Mesenchymal stem cell (in vitro differentiated cells and primary cell): ENCODE results near the gene ANKFY1.

Source experiments
- DNase-seq: peaks from one replicate; pipeline ENCODE4 v3.0.0-alpha.2; 2013
- H2AFZ ChIP-seq: one replicate; pipeline ENCODE4 v1.6.1; 2013; ENCODE audit warnings: low read depth, mild to moderate bottlenecking, control low read depth, inconsistent platforms, low read length, moderate library complexity
- H2AK5ac ChIP-seq: 2 replicates; pipeline ENCODE4 v1.6.1; 2013; ENCODE audit warnings: low read length, moderate library complexity, mild to moderate bottlenecking, inconsistent platforms; ENCODE audit not compliant: severe bottlenecking
- H2BK120ac ChIP-seq: one replicate; pipeline ENCODE4 v1.6.1; 2013; ENCODE audit warnings: low read depth, mild to moderate bottlenecking, inconsistent platforms, low read length, moderate library complexity
- H2BK12ac ChIP-seq, 2 experiments: one replicate each; pipeline ENCODE4 v1.6.1; 2013; ENCODE audit warnings: inconsistent platforms in 2 of 2, low read length in 2 of 2, mild to moderate bottlenecking in 2 of 2, moderate library complexity in 2 of 2, control low read depth in 1 of 2
- H2BK15ac ChIP-seq: one replicate; pipeline ENCODE4 v1.6.1; 2013; ENCODE audit warnings: mild to moderate bottlenecking, low read depth, inconsistent platforms; ENCODE audit not compliant: poor library complexity, severe bottlenecking
- H2BK5ac ChIP-seq: 2 replicates; pipeline ENCODE4 v1.6.1; 2013; ENCODE audit warnings: low read depth, mild to moderate bottlenecking, low read length, control low read depth, inconsistent platforms; ENCODE audit not compliant: poor library complexity, severe bottlenecking
- H3K14ac ChIP-seq, 2 experiments: one replicate each; pipeline ENCODE4 v1.6.1; 2013; ENCODE audit warnings: inconsistent platforms in 2 of 2, low read length in 2 of 2, control low read depth in 1 of 2, mild to moderate bottlenecking in 1 of 2, moderate library complexity in 1 of 2
- H3K18ac ChIP-seq, 2 experiments: one replicate each; pipeline ENCODE4 v1.6.1; 2013; ENCODE audit warnings: inconsistent platforms in 2 of 2, low read length in 2 of 2, control low read depth in 1 of 2, low read depth in 1 of 2, mild to moderate bottlenecking in 1 of 2
- H3K23ac ChIP-seq, 2 experiments: one replicate each; pipeline ENCODE4 v1.6.1; 2013; ENCODE audit warnings: inconsistent platforms in 2 of 2, low read length in 2 of 2, mild to moderate bottlenecking in 2 of 2, moderate library complexity in 2 of 2, control low read depth in 1 of 2
- H3K27ac ChIP-seq: 2 replicates; pipeline ENCODE4 v1.5.1; 2013; ENCODE audit warnings: mild to moderate bottlenecking, moderate library complexity, low read length, control low read depth, inconsistent platforms; ENCODE audit not compliant: poor library complexity, severe bottlenecking
- H3K27me3 ChIP-seq, 2 experiments: 2 replicates each; pipeline versions ENCODE4 v1.6.1 to v1.7.0; 2013; ENCODE audit warnings: low read length in 2 of 2, mild to moderate bottlenecking in 2 of 2, moderate library complexity in 2 of 2, control low read depth in 1 of 2, inconsistent platforms in 1 of 2; ENCODE audit not compliant: control insufficient read depth in 1 of 2, insufficient read depth in 1 of 2
- H3K36me3 ChIP-seq, 2 experiments: 2 replicates each; pipeline versions ENCODE4 v1.6.1 to v1.7.0; 2013; ENCODE audit warnings: low read length in 2 of 2, control low read depth in 1 of 2, inconsistent platforms in 1 of 2, low read depth in 1 of 2, mild to moderate bottlenecking in 1 of 2; ENCODE audit not compliant: insufficient read depth in 2 of 2, control insufficient read depth in 1 of 2
- H3K4ac ChIP-seq, 2 experiments: one replicate each; pipeline ENCODE4 v1.6.1; 2013; ENCODE audit warnings: inconsistent platforms in 2 of 2, low read length in 2 of 2, mild to moderate bottlenecking in 2 of 2, moderate library complexity in 2 of 2, control low read depth in 1 of 2, low read depth in 1 of 2
- H3K4me1 ChIP-seq: 2 replicates; pipeline ENCODE4 v1.6.1; 2013; ENCODE audit warnings: low read depth, low read length, control low read depth; ENCODE audit not compliant: control insufficient read depth, insufficient read depth
- H3K4me2 ChIP-seq: 2 replicates; pipeline ENCODE4 v1.6.1; 2013; ENCODE audit warnings: low read length, mild to moderate bottlenecking, inconsistent platforms; ENCODE audit not compliant: poor library complexity, severe bottlenecking
- H3K4me3 ChIP-seq, 2 experiments: 2 replicates each; pipeline versions ENCODE4 v1.5.1 to v1.7.0; 2013; ENCODE audit warnings: low read length in 2 of 2, mild to moderate bottlenecking in 2 of 2, control low read depth in 1 of 2, low read depth in 1 of 2; ENCODE audit not compliant: insufficient read depth in 1 of 2
- H3K79me1 ChIP-seq: replicated peaks from 2 replicates; pipeline ENCODE4 v1.6.1; 2013; ENCODE audit warnings: mild to moderate bottlenecking, control low read depth, low read length, inconsistent platforms; ENCODE audit not compliant: poor library complexity, severe bottlenecking
- H3K9ac ChIP-seq: 2 replicates; pipeline ENCODE4 v1.7.0; 2013; ENCODE audit warnings: mild to moderate bottlenecking, low read length, moderate library complexity
- H3K9me3 ChIP-seq: 2 replicates; pipeline ENCODE4 v1.7.0; 2013; ENCODE audit warnings: mild to moderate bottlenecking, low read length; ENCODE audit not compliant: control insufficient read depth
- H4K8ac ChIP-seq: one replicate; pipeline ENCODE4 v1.6.1; 2013; ENCODE audit warnings: inconsistent platforms, mild to moderate bottlenecking, low read length, moderate library complexity
- H4K91ac ChIP-seq: one replicate; pipeline ENCODE4 v1.6.1; 2013; ENCODE audit warnings: mild to moderate bottlenecking, low read length, inconsistent platforms
- WGBS: methylation state at CpG from one replicate; pipeline ENCODE4 v1.1.7; 2013; ENCODE audit warnings: mixed read lengths; 5-methylcytosine and 5-hydroxymethylcytosine counted together

ANKFY1 gene

DNA sequence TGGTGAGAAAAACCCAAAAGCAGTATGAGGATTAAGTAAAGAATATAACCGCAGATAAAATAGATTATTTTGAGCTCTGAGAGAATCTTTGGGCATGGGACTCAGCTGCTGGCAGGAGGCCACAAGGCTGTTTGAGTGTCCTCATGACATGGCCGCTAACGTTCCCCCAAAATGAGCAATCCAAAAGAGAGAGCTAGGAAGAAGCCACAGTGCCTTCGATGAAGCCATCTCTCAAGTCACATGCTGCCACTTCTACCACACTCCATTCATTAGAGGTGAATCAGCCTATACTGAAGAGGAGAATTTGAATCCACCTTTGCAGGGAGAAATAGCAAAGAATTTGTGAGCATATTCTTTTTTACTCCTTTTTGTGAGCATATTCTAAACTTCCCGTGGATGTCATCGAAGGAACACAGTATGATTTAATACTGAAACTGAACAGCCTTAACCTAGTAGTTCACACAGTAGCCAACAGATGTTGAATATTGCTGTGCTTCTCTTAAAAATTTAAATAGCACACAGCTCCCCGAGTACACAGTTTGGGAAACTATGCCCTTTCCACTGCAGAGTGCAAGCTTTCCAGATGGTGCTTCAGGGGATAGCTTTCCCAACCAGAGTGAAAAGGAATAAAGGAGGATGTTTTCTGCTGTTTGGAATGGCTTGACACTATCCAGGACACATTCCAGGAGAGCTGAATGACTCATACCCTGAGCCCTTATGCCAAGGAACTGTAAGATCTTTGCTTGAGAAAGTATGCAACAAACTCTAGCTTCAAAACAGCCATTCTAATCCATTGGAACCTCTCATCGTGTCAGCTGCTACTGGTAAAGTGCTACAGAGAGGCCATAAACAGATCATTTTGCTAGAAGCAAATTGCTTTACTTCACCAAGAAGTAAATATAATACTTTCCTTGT lies 33.9 kb downstream of the ANKFY1 start:
- H3K18ac ChIP-seq, result peak overlapping the region; percentile 93 to 94
- peak overlapping the region in 1 of 2 experiments; percentile 59 for H3K4me3 ChIP-seq
- 40% methylated on average over 6 of the region's 8 CpGs for WGBS
- DNase-seq, result peak; percentile 99
- H2BK120ac ChIP-seq, result peak overlapping the region; percentile 71
- H3K4me2 ChIP-seq, result no peak overlapping the region
- H4K91ac ChIP-seq, result peak overlapping the region; percentile 93
- H3K9ac ChIP-seq, result peak overlapping the region; percentile 83
- peak overlapping the region in 1 of 2 experiments; percentile 75 for H3K14ac ChIP-seq
- H2BK5ac ChIP-seq, result peak overlapping the region; percentile 24
- peak overlapping the region in 1 of 2 experiments; percentile 82 for H2BK12ac ChIP-seq
- peaks cover 9% of the 10 kb centered on the region for H3K4me1 ChIP-seq
- H3K23ac ChIP-seq, result no peak overlapping the region
- H3K27ac ChIP-seq, result peak overlapping the region; percentile 69
- H3K9me3 ChIP-seq, result no peaks in the 10 kb centered on the region
- peak overlapping the region; percentile 46 to 60 for H3K4ac ChIP-seq
- H3K79me1 ChIP-seq, result peaks cover 20% of the 10 kb centered on the region
- H2BK15ac ChIP-seq, result no peak overlapping the region
- peak overlapping the region; percentile 27 for H4K8ac ChIP-seq
- peaks cover 5 to 30% of the 10 kb centered on the region in 2 experiments for H3K36me3 ChIP-seq
- no peak overlapping the region for H2AFZ ChIP-seq
- H2AK5ac ChIP-seq, result peak overlapping the region; percentile 40
- H3K27me3 ChIP-seq, result no peaks in the 10 kb centered on the region

- no peak overlapping the region for H4K91ac ChIP-seq
- no peak overlapping the region for H2AK5ac ChIP-seq
- no peak overlapping the region for H2BK5ac ChIP-seq
- no peak overlapping the region for H2BK12ac ChIP-seq
- H3K27me3 ChIP-seq, result no peaks in the 10 kb centered on the region
- H3K4me2 ChIP-seq, result no peak overlapping the region
- H3K27ac ChIP-seq, result no peak overlapping the region
- H3K4me3 ChIP-seq, result no peak overlapping the region
- no peaks in the 10 kb centered on the region for H3K4me1 ChIP-seq
- H3K14ac ChIP-seq, result no peak overlapping the region
- H3K23ac ChIP-seq, result no peak overlapping the region
- no peak overlapping the region for H2AFZ ChIP-seq
- no peak overlapping the region for H3K4ac ChIP-seq
- WGBS, result 98% methylated on average over 44 of the region's 47 CpGs
- H2BK15ac ChIP-seq, result no peak overlapping the region
- no peaks in the 10 kb centered on the region for H3K9me3 ChIP-seq
- no peak for DNase-seq
- H3K18ac ChIP-seq, result no peak overlapping the region
- H2BK120ac ChIP-seq, result no peak overlapping the region
- no peak overlapping the region for H3K9ac ChIP-seq
- no peak overlapping the region for H4K8ac ChIP-seq
- peaks cover 27% of the 10 kb centered on the region for H3K79me1 ChIP-seq
- H3K36me3 ChIP-seq, result peaks cover 12 to 19% of the 10 kb centered on the region in 2 experiments
Observed at GRCh38 chr17:4221899-4222659, 41.7 kb downstream of the ANKFY1 start.

DNA sequence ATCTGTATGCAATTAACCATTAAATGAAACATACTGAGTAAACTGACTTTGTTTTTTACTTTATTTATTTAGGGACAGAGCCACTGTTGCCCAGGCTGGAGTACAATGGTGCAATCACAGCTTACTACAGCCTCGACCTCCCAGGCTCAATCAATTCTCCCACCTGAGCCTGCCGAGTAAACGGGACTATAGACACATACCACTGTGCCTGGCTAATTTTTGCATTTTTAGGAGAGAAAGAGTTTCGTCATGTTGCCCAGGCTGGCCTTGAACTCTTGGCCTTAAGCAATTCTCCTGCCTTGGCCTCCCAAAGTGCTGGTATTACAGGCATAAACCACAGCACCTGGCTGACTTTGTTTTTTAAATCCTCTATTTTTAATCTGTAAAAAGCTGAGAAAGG lies 42.6 kb downstream of the ANKFY1 start:
- Histone ChIP-seq H2BK5ac (no peak overlapping the region), H2AFZ (no peak overlapping the region), H3K27me3 (no peaks in the 10 kb centered on the region), H4K8ac (peak overlapping the region; percentile 87), H2BK15ac (no peak overlapping the region), H3K14ac (no peak overlapping the region), H3K36me3 (peaks cover 12 to 27% of the 10 kb centered on the region in 2 experiments), H3K23ac (no peak overlapping the region), H3K4ac (no peak overlapping the region), H3K4me3 (peak overlapping the region in 1 of 2 experiments; percentile 59), H2BK120ac (no peak overlapping the region), H2BK12ac (peak overlapping the region in 1 of 2 experiments; percentile 89), H3K79me1 (peaks cover 27% of the 10 kb centered on the region), H3K4me2 (no peak overlapping the region), H3K4me1 (no peaks in the 10 kb centered on the region), H3K9me3 (no peaks in the 10 kb centered on the region), H3K9ac (peak overlapping the region; percentile 87), H3K27ac (no peak overlapping the region), H2AK5ac (no peak overlapping the region), H4K91ac (no peak overlapping the region), H3K18ac (peak overlapping the region; percentile 7 to 14)
- no peak for DNase-seq
- WGBS, result 76% methylated on average over 4 of the region's 4 CpGs

DNA sequence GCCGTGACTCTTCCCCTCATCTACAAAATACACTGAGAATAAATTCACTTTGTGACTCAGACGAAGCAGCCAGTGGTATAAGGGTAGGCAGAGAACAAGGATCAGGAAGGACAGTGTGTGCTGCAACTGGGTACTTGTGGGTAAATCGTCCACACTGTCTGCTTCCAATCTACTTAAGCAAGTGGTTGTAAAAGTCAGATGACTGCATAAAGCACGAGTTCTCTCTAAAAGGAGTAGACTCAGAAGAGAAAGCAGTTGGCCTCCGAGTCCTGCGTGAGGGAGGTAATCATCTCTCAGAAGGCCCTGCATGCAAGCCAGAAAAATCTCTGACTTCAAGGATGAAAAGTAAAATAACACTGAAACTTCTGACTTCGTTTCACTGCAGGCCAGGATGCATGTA lies 43.1 kb downstream of the ANKFY1 start:
- no peak overlapping the region for H3K4me2 ChIP-seq
- peak overlapping the region in 1 of 2 experiments; percentile 61 for H3K4ac ChIP-seq
- H3K27ac ChIP-seq, result no peak overlapping the region
- peaks cover 12 to 28% of the 10 kb centered on the region in 2 experiments for H3K36me3 ChIP-seq
- peak overlapping the region in 1 of 2 experiments; percentile 59 for H3K4me3 ChIP-seq
- H2BK120ac ChIP-seq, result no peak overlapping the region
- WGBS, result 28% methylated on average over 6 of the region's 7 CpGs
- H3K79me1 ChIP-seq, result peaks cover 27% of the 10 kb centered on the region
- no peaks in the 10 kb centered on the region for H3K4me1 ChIP-seq
- H2AFZ ChIP-seq, result no peak overlapping the region
- H3K23ac ChIP-seq, result no peak overlapping the region
- DNase-seq, result peak; percentile 95
- no peak overlapping the region for H2BK5ac ChIP-seq
- H3K9ac ChIP-seq, result peak overlapping the region; percentile 87
- no peak overlapping the region for H4K8ac ChIP-seq
- H3K27me3 ChIP-seq, result no peaks in the 10 kb centered on the region
- H2BK15ac ChIP-seq, result no peak overlapping the region
- H2AK5ac ChIP-seq, result no peak overlapping the region
- H2BK12ac ChIP-seq, result no peak overlapping the region
- H3K18ac ChIP-seq, result peak overlapping the region in 1 of 2 experiments; percentile 28
- no peaks in the 10 kb centered on the region for H3K9me3 ChIP-seq
- no peak overlapping the region for H4K91ac ChIP-seq
- no peak overlapping the region for H3K14ac ChIP-seq
